HCT116 (cell line): ENCODE measurements around the gene HOXA7. TPM values are rescaled to one million over a fixed set of nuclear protein-coding genes. Genes with fewer than 3 reads are reported as not detected.

Experiments used
- ATAC-seq: fragments of 200-7000 bp; cut with Tn5 transposase; 2 replicates; pipeline ENCODE4 v1.9.1; 2020; ENCODE audit warnings: mild to moderate bottlenecking, moderate library complexity
- BruUV-seq: library from RNA; stranded (reverse); fragments of 400-500 nt; replicated peaks from 2 replicates; lab custom pipeline; 2021; lab: Mats Ljungman, UMichigan
- CTCF ChIA-PET: fragments of 300-600 bp; sonication (Branson Sonifier 250); formaldehyde crosslinking; loops from one replicate; lab custom pipeline; 2021; ENCODE audit warnings: antibody characterized with exemption; lab: Charles Lee
- POLR2A ChIA-PET: fragments of 300-600, 350-600 bp; sonication (Branson Sonifier 250); formaldehyde crosslinking; loops from one replicate; lab custom pipeline; 2021; ENCODE audit warnings: antibody characterized with exemption; lab: Charles Lee
- RAD21 ChIA-PET, 2 experiments: fragments of 300-600 bp; sonication (Branson Sonifier 250); formaldehyde crosslinking; loops; one replicate each; lab custom pipeline; 2023; ENCODE audit warnings: low total read pairs in 2 of 2; ENCODE audit not compliant: uncharacterized antibody in 2 of 2, unreplicated experiment in 2 of 2, low non-redundant PET in 1 of 2; lab: Charles Lee
- DNase-seq: peaks from one replicate; pipeline ENCODE4 v3.0.0-alpha.2; 2010; ENCODE audit warnings: low read depth, low spot score
- H2AFZ ChIP-seq: fragments of 200-600 bp; shearing (Covaris generic), sonication (generic); 2 replicates; pipeline ENCODE4 v1.6.1; 2017; ENCODE audit warnings: low read depth, mixed run types, mixed read lengths, antibody characterized with exemption, low read length; ENCODE audit not compliant: poor library complexity, severe bottlenecking
- H3K27ac ChIP-seq: 2 replicates; pipeline ENCODE4 v1.5.1; 2012; ENCODE audit warnings: low read depth, low read length
- H3K27me3 ChIP-seq: fragments of 200-600 bp; sonication (generic); 2 replicates; pipeline ENCODE4 v1.6.1; 2016; ENCODE audit warnings: mixed run types, low read length, mixed read lengths; ENCODE audit not compliant: insufficient read depth
- H3K36me3 ChIP-seq, 2 experiments: fragments of 200-500 bp in 1 of 2; fragments of 200-600 bp in 1 of 2; sonication (Bioruptor generic) in 1 of 2; sonication (generic) in 1 of 2; 2 replicates each; pipeline versions ENCODE4 v1.5.1 to v1.6.1; 2014 to 2016; ENCODE audit warnings: low read length in 2 of 2, inconsistent platforms in 1 of 2, mixed read lengths in 1 of 2, mixed run types in 1 of 2; ENCODE audit not compliant: insufficient read depth in 2 of 2, control insufficient read depth in 1 of 2
- H3K4me1 ChIP-seq, 2 experiments: fragments of 200-600 bp in 1 of 2; sonication (generic) in 1 of 2; 2 replicates each; pipeline versions ENCODE4 v1.5.1 to v1.6.1; 2012 to 2017; ENCODE audit warnings: low read length in 2 of 2, inconsistent platforms in 1 of 2, mild to moderate bottlenecking in 1 of 2, mixed read lengths in 1 of 2, mixed run types in 1 of 2, moderate library complexity in 1 of 2; ENCODE audit not compliant: insufficient read depth in 2 of 2, control insufficient read depth in 1 of 2
- H3K4me2 ChIP-seq: fragments of 200-600 bp; sonication (generic); 2 replicates; pipeline ENCODE4 v1.6.1; 2017; ENCODE audit warnings: mixed run types, low read length, mixed read lengths
- H3K4me3 ChIP-seq, 2 experiments: fragments of 200-600 bp in 1 of 2; sonication (generic) in 1 of 2; replicated peaks in 1 of 2; 2 replicates each; pipeline ENCODE4 v1.5.1; 2011 to 2016; ENCODE audit warnings: low read length in 2 of 2, control low read depth in 1 of 2, low read depth in 1 of 2, mild to moderate bottlenecking in 1 of 2, mixed read lengths in 1 of 2, mixed run types in 1 of 2
- H3K79me2 ChIP-seq: fragments of 200-600 bp; sonication (generic); 2 replicates; pipeline ENCODE4 v1.6.1; 2017; ENCODE audit warnings: mild to moderate bottlenecking, mixed run types, low read length, moderate library complexity, mixed read lengths; ENCODE audit not compliant: insufficient read depth
- H3K9ac ChIP-seq: fragments of 200-600 bp; sonication (generic); 2 replicates; pipeline ENCODE4 v1.6.1; 2016; ENCODE audit warnings: low read length, mixed read lengths
- H3K9me2 ChIP-seq: fragments of 200-600 bp; sonication (generic), shearing (Covaris generic); 2 replicates; pipeline ENCODE4 v1.6.1; 2017; ENCODE audit warnings: mixed run types, mild to moderate bottlenecking, moderate library complexity; ENCODE audit not compliant: insufficient read depth
- H3K9me3 ChIP-seq, 2 experiments: fragments of 200-500 bp in 1 of 2; fragments of 200-600 bp in 1 of 2; sonication (Bioruptor generic) in 1 of 2; sonication (generic) in 1 of 2; 2 replicates each; pipeline ENCODE4 v1.6.1; 2014 to 2017; ENCODE audit warnings: low read length in 2 of 2, mixed read lengths in 2 of 2, inconsistent platforms in 1 of 2, low read depth in 1 of 2, mild to moderate bottlenecking in 1 of 2, mixed run types in 1 of 2, moderate library complexity in 1 of 2; ENCODE audit not compliant: control insufficient read depth in 1 of 2, insufficient read depth in 1 of 2
- H4K20me1 ChIP-seq: fragments of 200-600 bp; sonication (generic), shearing (Covaris generic); 2 replicates; pipeline ENCODE4 v1.6.1; 2017; ENCODE audit warnings: mixed run types, mild to moderate bottlenecking, moderate library complexity; ENCODE audit not compliant: insufficient read depth
- ATF3 ChIP-seq: IDR thresholded peaks from 2 replicates; pipeline ENCODE4 v1.6.1; 2012
- CBX3 ChIP-seq: IDR thresholded peaks from 2 replicates; pipeline ENCODE4 v1.6.1; 2012; ENCODE audit warnings: low read depth
- CEBPB ChIP-seq: IDR thresholded peaks from 2 replicates; pipeline ENCODE4 v1.6.1; 2012; ENCODE audit warnings: low read depth
- CTCF ChIP-seq, 3 experiments: fragments of 200-600 bp in 1 of 3; sonication (generic) in 1 of 3; IDR thresholded peaks in 2 of 3; conservative IDR thresholded peaks in 1 of 3; 2 replicates each; pipeline ENCODE4 v1.5.1; 2012 to 2017; ENCODE audit warnings: low read depth in 2 of 3, low read length in 2 of 3, antibody characterized with exemption in 1 of 3, borderline replicate concordance in 1 of 3, control low read depth in 1 of 3, mild to moderate bottlenecking in 1 of 3, mixed read lengths in 1 of 3, mixed run types in 1 of 3, moderate library complexity in 1 of 3; ENCODE audit not compliant: insufficient read depth in 1 of 3
- EGR1 ChIP-seq: IDR thresholded peaks from 2 replicates; pipeline ENCODE4 v1.6.1; 2012; ENCODE audit warnings: low read depth
- EZH2 ChIP-seq: fragments of 200-600 bp; sonication (generic); IDR thresholded peaks from 2 replicates; pipeline ENCODE4 v1.6.1; 2017; ENCODE audit warnings: antibody characterized with exemption, mixed run types
- FOSL1 ChIP-seq: IDR thresholded peaks from 2 replicates; pipeline ENCODE4 v1.6.1; 2012; ENCODE audit warnings: low read depth
- JUND ChIP-seq: IDR thresholded peaks from 2 replicates; pipeline ENCODE4 v1.6.1; 2012
- MAX ChIP-seq: IDR thresholded peaks from 2 replicates; pipeline ENCODE4 v1.6.1; 2012
- POLR2A ChIP-seq: IDR thresholded peaks from 2 replicates; pipeline ENCODE4 v1.7.0; 2011; ENCODE audit warnings: borderline replicate concordance; ENCODE audit not compliant: insufficient read depth, insufficient read length; ENCODE audit errors: extremely low read depth
- POLR2AphosphoS5 ChIP-seq: IDR thresholded peaks from 2 replicates; pipeline ENCODE4 v1.6.1; 2011; ENCODE audit warnings: mild to moderate bottlenecking, low read depth, low read length, moderate library complexity
- SIN3A ChIP-seq: IDR thresholded peaks from 2 replicates; pipeline ENCODE4 v1.6.1; 2012; ENCODE audit warnings: low read depth
- SP1 ChIP-seq: IDR thresholded peaks from 2 replicates; pipeline ENCODE4 v1.6.1; 2012; ENCODE audit warnings: low read depth
- SRF ChIP-seq: IDR thresholded peaks from 2 replicates; pipeline ENCODE4 v1.6.1; 2012; ENCODE audit warnings: low read depth
- TCF7L2 ChIP-seq: IDR thresholded peaks from 2 replicates; pipeline ENCODE4 v1.7.0; 2011; ENCODE audit warnings: borderline replicate concordance, inconsistent platforms; ENCODE audit not compliant: insufficient read depth, insufficient read length; ENCODE audit errors: extremely low read depth
- YY1 ChIP-seq: IDR thresholded peaks from 2 replicates; pipeline ENCODE4 v1.6.1; 2011; ENCODE audit warnings: low read length, low read depth, moderate library complexity, mild to moderate bottlenecking; ENCODE audit not compliant: insufficient replicate concordance; ENCODE audit errors: extremely low read depth
- ZBTB33 ChIP-seq: IDR thresholded peaks from 2 replicates; pipeline ENCODE4 v1.6.1; 2011; ENCODE audit warnings: mild to moderate bottlenecking, low read length, moderate library complexity; ENCODE audit not compliant: insufficient replicate concordance; ENCODE audit errors: extremely low read depth
- ZFX ChIP-seq: fragments of 450-650 bp; IDR thresholded peaks from 2 replicates; pipeline ENCODE4 v1.6.1; 2017
- ZNF274 ChIP-seq: fragments of 200-500 bp; sonication (Bioruptor generic); IDR thresholded peaks from 2 replicates; pipeline ENCODE4 v1.6.1; 2014; ENCODE audit warnings: mild to moderate bottlenecking, low read depth, low read length, inconsistent platforms
- intact Hi-C: fragments of 100-400 bp; cut with micrococcal nuclease; formaldehyde crosslinking; loops from 2 replicates; pipeline ENCODE4 v1.10.0; 2022
- total RNA-seq: library from RNA; stranded (reverse); gene quantifications from one replicate; pipeline ENCODE4 v1.2.1, GENCODE V29; 2021; ENCODE audit not compliant: unreplicated experiment

HOXA7 gene
- total RNA-seq, 1 experiment from 2014 or later: 15.0 TPM

GRCh38 chr7:27146491-27147198 lies 9.8 kb downstream of the HOXA7 start:
- Histone ChIP-seq H3K4me1 (peaks cover 17 to 41% of the 10 kb centered on the region in 2 experiments), H3K36me3 (peaks cover 6 to 12% of the 10 kb centered on the region in 2 experiments; a peak in 2 of 4 replicates), H4K20me1 (no peaks in the 10 kb centered on the region), H3K4me3 (no peak overlapping the region), H3K27ac (no peak overlapping the region), H3K27me3 (no peaks in the 10 kb centered on the region), H3K9me3 (no peaks in the 10 kb centered on the region), H2AFZ (no peak overlapping the region), H3K4me2 (no peak overlapping the region), H3K79me2 (peaks cover 44% of the 10 kb centered on the region), H3K9me2 (no peaks in the 10 kb centered on the region), H3K9ac (no peak overlapping the region)
- ChIA-PET CTCF (no interaction called here), RAD21 (no interaction called here), POLR2A (no interaction called here)
- no peak for ATAC-seq
- BruUV-seq: no TSS peak
- intact Hi-C loops: no loop called here
- TF ChIP-seq EGR1 (no peak), FOSL1 (no peak), CEBPB (no peak), TCF7L2 (no peak), JUND (no peak), CTCF (IDR thresholded peaks at IDR 0.05 in 2 of 3, conservative IDR thresholded peaks at IDR 0.05 in 1 of 3; ENCODE audit: borderline replicate concordance in 1 of 3, insufficient read depth in 1 of 3, low read depth in 2 of 3, low read length in 2 of 3) (no peak), ZFX (no peak), SRF (no peak), MAX (no peak), CBX3 (no peak), YY1 (no peak), ATF3 (no peak), POLR2AphosphoS5 (no peak), EZH2 (no peak), POLR2A (no peak), SP1 (no peak), SIN3A (no peak), ZNF274 (no peak), ZBTB33 (no peak)
- no peak for DNase-seq
